Endothelial cell of umbilical vein (primary cell): ENCODE measurements around the gene BDH1. TPM values are rescaled to one million over a fixed set of nuclear protein-coding genes. Genes with fewer than 3 reads are reported as not detected.

Source experiments
- BruUV-seq: library from RNA; stranded (reverse); fragments of 400-500 nt; replicated peaks from 2 replicates; lab custom pipeline; 2021; lab: Mats Ljungman, UMichigan
- CTCF ChIA-PET: fragments of 300-600, 350-600 bp; sonication (Branson Sonifier 250); formaldehyde crosslinking; loops from one replicate; lab custom pipeline; 2021; ENCODE audit warnings: antibody characterized with exemption, inconsistent platforms; lab: Charles Lee
- POLR2A ChIA-PET: fragments of 300-600, 350-600 bp; sonication (Branson Sonifier 250); formaldehyde crosslinking; loops from one replicate; lab custom pipeline; 2021; ENCODE audit warnings: antibody characterized with exemption, inconsistent platforms; lab: Charles Lee
- DNase-seq: peaks from one replicate; pipeline ENCODE4 v3.0.0-alpha.2; 2011; ENCODE audit warnings: low read depth, low spot score
- FAIRE-seq: peaks from 2 replicates; lab custom pipeline; 2011; peaks lifted over from hg19 to GRCh38; lab: Jason Lieb, UNC
- H2AFZ ChIP-seq: 2 replicates; pipeline ENCODE4 v1.6.0; 2012; ENCODE audit warnings: low read depth, low read length, control low read depth, inconsistent platforms
- H3K27ac ChIP-seq: 2 replicates; pipeline ENCODE4 v1.5.1; 2011; ENCODE audit warnings: low read depth, mild to moderate bottlenecking, control low read depth, low read length, moderate library complexity; ENCODE audit not compliant: insufficient read depth
- H3K27me3 ChIP-seq, 2 experiments: 2 replicates each; pipeline versions ENCODE4 v1.6.0 to v1.6.1; 2011; ENCODE audit warnings: low read length in 2 of 2, mixed read lengths in 1 of 2; ENCODE audit not compliant: control insufficient read depth in 2 of 2, insufficient read depth in 2 of 2
- H3K36me3 ChIP-seq, 2 experiments: 2 replicates in 1 of 2; 3 replicates in 1 of 2; pipeline ENCODE4 v1.5.1; 2011; ENCODE audit warnings: low read length in 2 of 2, mild to moderate bottlenecking in 1 of 2, moderate library complexity in 1 of 2; ENCODE audit not compliant: control insufficient read depth in 2 of 2, insufficient read depth in 2 of 2; ENCODE audit errors: extremely low read depth in 1 of 2
- H3K4me1 ChIP-seq: 3 replicates; pipeline ENCODE4 v1.5.1; 2011; ENCODE audit warnings: mild to moderate bottlenecking, low read length; ENCODE audit not compliant: control insufficient read depth, insufficient read depth; ENCODE audit errors: extremely low read depth
- H3K4me2 ChIP-seq: 2 replicates; pipeline ENCODE4 v1.6.1; 2011; ENCODE audit warnings: low read length, control low read depth, mixed read lengths; ENCODE audit not compliant: insufficient read depth
- H3K4me3 ChIP-seq, 3 experiments: fragments of 200-600 bp in 1 of 3; sonication (generic), shearing (Covaris generic) in 1 of 3; replicated peaks in 1 of 3; 2 replicates each; pipeline ENCODE4 v1.5.1; 2011 to 2016; ENCODE audit warnings: control low read depth in 3 of 3, low read length in 3 of 3, mild to moderate bottlenecking in 2 of 3, inconsistent platforms in 1 of 3, low read depth in 1 of 3, moderate library complexity in 1 of 3; ENCODE audit not compliant: insufficient read depth in 1 of 3
- H3K79me2 ChIP-seq: 2 replicates; pipeline ENCODE4 v1.6.0; 2012; ENCODE audit warnings: low read length, inconsistent platforms; ENCODE audit not compliant: control insufficient read depth, insufficient read depth
- H3K9ac ChIP-seq: replicated peaks from 2 replicates; pipeline ENCODE3; 2011; ENCODE audit warnings: low read length, control low read depth; ENCODE audit not compliant: insufficient read depth; ENCODE audit errors: extremely low read depth
- H3K9me1 ChIP-seq: replicated peaks from 3 replicates; pipeline ENCODE4 v1.6.0; 2011; ENCODE audit warnings: mild to moderate bottlenecking, low read length; ENCODE audit not compliant: control insufficient read depth, insufficient read depth; ENCODE audit errors: extremely low read depth
- H3K9me3 ChIP-seq: replicated peaks from 2 replicates; pipeline ENCODE4 v1.5.1; 2012; ENCODE audit warnings: low read length, inconsistent platforms; ENCODE audit not compliant: control insufficient read depth, insufficient read depth
- H4K20me1 ChIP-seq: replicated peaks from 2 replicates; pipeline ENCODE3; 2011; ENCODE audit warnings: mild to moderate bottlenecking, low read length; ENCODE audit not compliant: control insufficient read depth, insufficient read depth; ENCODE audit errors: extremely low read depth
- EZH2 ChIP-seq: IDR thresholded peaks from 2 replicates; pipeline ENCODE4 v1.6.1; 2012; ENCODE audit warnings: borderline replicate concordance, low read depth, mild to moderate bottlenecking, moderate library complexity, low read length, inconsistent platforms; ENCODE audit not compliant: severe bottlenecking
- FOS ChIP-seq: IDR thresholded peaks from 2 replicates; pipeline ENCODE4 v1.6.1; 2011; ENCODE audit warnings: mild to moderate bottlenecking, low read length, moderate library complexity, borderline replicate concordance; ENCODE audit not compliant: insufficient read depth
- GATA2 ChIP-seq: IDR thresholded peaks from 2 replicates; pipeline ENCODE4 v1.7.0; 2011; ENCODE audit warnings: low read depth, mild to moderate bottlenecking, moderate library complexity, mixed read lengths, low read length; ENCODE audit not compliant: insufficient read length, insufficient read depth
- MYC ChIP-seq: IDR thresholded peaks from one replicate; pipeline ENCODE4 v1.6.1; 2011; ENCODE audit warnings: mild to moderate bottlenecking, low read depth, low read length
- POLR2A ChIP-seq: IDR thresholded peaks from 2 replicates; pipeline ENCODE4 v1.6.1; 2012; ENCODE audit warnings: low read depth, mild to moderate bottlenecking, control low read depth, low read length
- POLR2AphosphoS5 ChIP-seq: IDR thresholded peaks from 2 replicates; pipeline ENCODE4 v1.6.1; 2012; ENCODE audit warnings: low read depth, mild to moderate bottlenecking, control low read depth, low read length, moderate library complexity; ENCODE audit not compliant: insufficient read depth
- dilution Hi-C: fragments of 300-500 bp; cut with MboI; formaldehyde crosslinking; loops from one replicate; pipeline ENCODE4 v1.15.0; 2019; ENCODE audit warnings: low sequenced_read_pairs; ENCODE audit not compliant: extremely low pct_ligation_motif_present
- intact Hi-C: fragments of 100-400 bp; cut with micrococcal nuclease; formaldehyde crosslinking; loops from one replicate; pipeline ENCODE4 v1.10.0; 2022
- polyA plus RNA-seq, 4 experiments: library from polyadenylated mRNA; depleted of rRNA in 3 of 4; stranded (reverse) in 3 of 4; unstranded in 1 of 4; fragments of >200 nt; gene quantifications; 2 replicates each; pipeline versions ENCODE4 v1.2.1 to v1.2.3, GENCODE V29; 2011 to 2012; ENCODE audit warnings: missing spikeins in 1 of 4
- total RNA-seq: library from RNA; stranded (reverse); gene quantifications from 2 replicates; pipeline ENCODE4 v1.2.3, GENCODE V29; 2021

Gene BDH1
- total and polyA plus RNA-seq, 2 donors (not counting 3 experiments of a cell fraction or from before 2014, with no cell fraction given): 6.9 to 12.2 TPM

DNA sequence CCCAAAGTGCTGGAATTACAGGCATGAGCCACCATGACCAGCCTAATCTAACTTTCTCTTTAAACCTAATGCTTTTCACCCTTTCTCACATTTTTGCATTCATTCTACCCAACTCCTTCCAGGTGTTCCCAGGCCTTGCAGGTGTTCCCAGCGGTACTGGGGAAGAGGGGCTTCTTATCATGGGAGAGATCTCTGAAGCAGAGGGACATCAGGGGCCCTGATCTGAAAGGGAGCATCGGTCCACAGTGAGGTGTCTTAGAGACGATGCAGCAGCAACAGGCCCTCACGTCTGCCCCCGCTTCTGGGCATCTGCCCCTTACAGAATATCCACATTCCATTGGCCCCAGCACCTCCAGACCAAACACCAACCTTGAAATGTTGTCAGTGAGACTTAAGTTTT is 29.0 kb upstream of the BDH1 start:
- CTCF ChIA-PET: interaction anchor here (1.5 to 2.7 kb wide), 3 partner anchors 13 to 16 kb away, joined by 3 to 21 read pairs (median 5); no protein-coding TSS in a partner anchor
- POLR2A ChIA-PET: no interaction called here
- FAIRE-seq (no peak), DNase-seq (no peak)
- no peaks in the 10 kb centered on the region for H3K79me2 ChIP-seq
- H3K4me3 ChIP-seq: no peak overlapping the region
- no peaks in the 10 kb centered on the region for H3K27me3 ChIP-seq
- no peak overlapping the region for H3K9ac ChIP-seq
- H3K4me2 ChIP-seq: no peak overlapping the region
- H3K4me1 ChIP-seq: no peaks in the 10 kb centered on the region
- dilution Hi-C loops (no loop called here), intact Hi-C loops (no loop called here)
- H3K9me1 ChIP-seq: no peaks in the 10 kb centered on the region
- no peak overlapping the region for H3K27ac ChIP-seq
- H3K36me3 ChIP-seq: no peaks in the 10 kb centered on the region
- BruUV-seq: no TSS peak
- no peaks in the 10 kb centered on the region for H3K9me3 ChIP-seq
- TF ChIP-seq POLR2A (no peak), POLR2AphosphoS5 (no peak), MYC (no peak)
- no peak overlapping the region for H2AFZ ChIP-seq
- no peaks in the 10 kb centered on the region for H4K20me1 ChIP-seq

DNA sequence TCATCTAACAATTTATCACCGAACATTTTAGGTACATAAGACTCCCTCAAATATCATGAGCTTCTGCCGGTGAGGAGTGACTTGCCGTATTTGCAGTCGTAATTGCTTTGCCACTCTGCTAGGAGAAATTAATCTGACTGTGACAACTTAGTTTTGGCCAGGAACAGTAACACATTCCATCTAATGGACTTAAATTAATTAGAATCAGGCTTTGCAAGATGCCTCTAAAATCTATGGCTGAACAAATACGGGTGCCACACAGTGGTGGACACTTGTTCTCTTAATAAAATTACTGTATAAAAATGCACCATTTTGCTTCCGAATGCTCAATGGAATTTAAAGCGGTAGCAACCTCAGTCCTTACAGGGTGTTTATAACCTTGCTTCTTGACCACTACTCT is 27.6 kb upstream of the BDH1 start:
- Histone ChIP-seq H3K4me1 (no peaks in the 10 kb centered on the region), H2AFZ (no peak overlapping the region), H3K9ac (no peak overlapping the region), H3K4me2 (no peak overlapping the region), H4K20me1 (no peaks in the 10 kb centered on the region), H3K9me1 (no peaks in the 10 kb centered on the region), H3K27ac (no peak overlapping the region), H3K79me2 (no peaks in the 10 kb centered on the region), H3K36me3 (no peaks in the 10 kb centered on the region), H3K4me3 (no peak overlapping the region), H3K9me3 (no peaks in the 10 kb centered on the region), H3K27me3 (peaks cover 0 to under 1% of the 10 kb centered on the region in 2 experiments)
- ChIA-PET POLR2A (no interaction called here), CTCF (interaction anchor here (1.5 to 2.7 kb wide), 3 partner anchors 14 to 16 kb away, joined by 3 to 21 read pairs (median 5); no protein-coding TSS in a partner anchor)
- no peak for FAIRE-seq
- intact Hi-C loops: no loop called here
- no TSS peak for BruUV-seq
- TF ChIP-seq POLR2AphosphoS5 (no peak), FOS (no peak), MYC (no peak), POLR2A (no peak), GATA2 (no peak), EZH2 (no peak)
- DNase-seq: no peak
- dilution Hi-C loops: no loop called here
